Prostate gland (tissue), 2 donors: ENCODE measurements around the gene CENATAC.

ENCODE experiments used
- CTCF ChIP-seq, 4 experiments: fragments of 200-600 bp in 2 of 4; fragments of 450-650 bp in 2 of 4; sonication (generic) in 2 of 4; IDR thresholded peaks; 1 replicate in 3 of 4; 2 replicates in 1 of 4; pipeline ENCODE4 v1.5.1; 2016 to 2019; ENCODE audit warnings: antibody characterized with exemption in 4 of 4, mild to moderate bottlenecking in 2 of 4, moderate library complexity in 2 of 4
- POLR2A ChIP-seq: fragments of 450-650 bp; IDR thresholded peaks from one replicate; pipeline ENCODE4 v1.6.1; 2016; ENCODE audit warnings: antibody characterized with exemption, mild to moderate bottlenecking

GRCh38 chr11:118971646-118972045, 26.3 kb upstream of the CENATAC start, which contains the start of gene FOXR1:
- TF ChIP-seq POLR2A (no peak), CTCF (IDR thresholded peaks at IDR 0.05) (no peak)
